ENCODE measurements around the gene POLR1H. TPM values are rescaled to one million over a fixed set of nuclear protein-coding genes. Genes with fewer than 3 reads are reported as not detected.

The POLR1H gene
- polyA plus RNA-seq, 3 donors = 36.2 to 62.4 (median 45.0) TPM

DNA sequence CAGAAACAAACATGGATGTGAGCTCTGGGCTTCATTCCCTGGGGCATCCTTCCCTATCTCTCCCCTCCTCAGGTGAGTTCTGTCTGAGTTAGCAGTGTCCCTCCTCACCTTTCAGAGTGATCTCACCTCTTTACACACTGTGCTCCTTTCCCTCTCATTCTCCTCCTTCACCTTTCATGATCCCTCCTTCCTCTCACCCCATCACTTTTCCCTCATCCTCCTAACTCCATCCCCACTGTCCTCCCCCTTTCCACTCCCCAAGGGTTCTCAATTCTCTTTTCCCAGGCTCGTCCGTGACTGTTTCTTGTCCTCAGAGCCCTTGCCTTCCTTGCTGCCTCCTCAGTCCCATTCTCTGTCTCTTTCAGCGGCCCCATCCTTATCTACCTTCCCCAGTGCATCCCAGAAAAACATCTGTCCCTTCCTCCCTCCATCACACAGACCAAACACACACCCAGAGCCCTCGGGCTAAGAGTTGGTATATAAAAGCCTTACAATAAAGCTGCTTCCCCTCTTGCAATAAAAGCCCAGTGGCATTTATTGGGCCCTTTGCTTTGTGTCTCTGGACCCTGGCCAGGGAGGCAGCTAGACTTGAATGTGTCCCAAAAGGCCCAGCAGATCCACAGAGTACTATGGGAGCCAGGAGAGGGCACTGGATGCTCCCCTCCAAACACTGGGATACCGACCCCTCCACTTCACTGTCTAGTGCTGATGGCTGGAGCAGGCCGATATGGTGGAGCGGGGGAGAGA lies 12.6 kb downstream of the POLR1H start:
- peaks cover 75 to 92% (median 84%) of the 10 kb centered on the region in 3 donors for H3K27me3 Mint-ChIP-seq (ENCODE audit: low read depth in 3 of 3)
- peak overlapping the region in 1 of 2 donors; percentile 81 for H3K4me3 Mint-ChIP-seq
- peaks cover 4 to 33% (median 17%) of the 10 kb centered on the region in 7 donors for H3K9me3 Mint-ChIP-seq
- peaks cover 70 to 86% of the 10 kb centered on the region in 2 donors for H3K27me3 ChIP-seq (ENCODE audit: control insufficient read depth in 2 of 2, insufficient read depth in 2 of 2, low read length in 2 of 2)
- peaks cover 38 to 55% of the 10 kb centered on the region in 2 donors for H3K36me3 Mint-ChIP-seq
- H3K9ac ChIP-seq (ENCODE audit: insufficient read depth, low read length, poor library complexity, severe bottlenecking) = no peak overlapping the region
- no peak overlapping the region for H3K4me2 ChIP-seq (replicated peaks; ENCODE audit: extremely low read depth, low read length, poor library complexity, severe bottlenecking)
- TF ChIP-seq, protein P1, sequence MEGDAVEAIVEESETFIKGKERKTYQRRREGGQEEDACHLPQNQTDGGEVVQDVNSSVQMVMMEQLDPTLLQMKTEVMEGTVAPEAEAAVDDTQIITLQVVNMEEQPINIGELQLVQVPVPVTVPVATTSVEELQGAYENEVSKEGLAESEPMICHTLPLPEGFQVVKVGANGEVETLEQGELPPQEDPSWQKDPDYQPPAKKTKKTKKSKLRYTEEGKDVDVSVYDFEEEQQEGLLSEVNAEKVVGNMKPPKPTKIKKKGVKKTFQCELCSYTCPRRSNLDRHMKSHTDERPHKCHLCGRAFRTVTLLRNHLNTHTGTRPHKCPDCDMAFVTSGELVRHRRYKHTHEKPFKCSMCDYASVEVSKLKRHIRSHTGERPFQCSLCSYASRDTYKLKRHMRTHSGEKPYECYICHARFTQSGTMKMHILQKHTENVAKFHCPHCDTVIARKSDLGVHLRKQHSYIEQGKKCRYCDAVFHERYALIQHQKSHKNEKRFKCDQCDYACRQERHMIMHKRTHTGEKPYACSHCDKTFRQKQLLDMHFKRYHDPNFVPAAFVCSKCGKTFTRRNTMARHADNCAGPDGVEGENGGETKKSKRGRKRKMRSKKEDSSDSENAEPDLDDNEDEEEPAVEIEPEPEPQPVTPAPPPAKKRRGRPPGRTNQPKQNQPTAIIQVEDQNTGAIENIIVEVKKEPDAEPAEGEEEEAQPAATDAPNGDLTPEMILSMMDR (IDR thresholded peaks at IDR 0.05) = no peak
- H3K27ac Mint-ChIP-seq = no peak overlapping the region
- no peak overlapping the region for H2AFZ ChIP-seq (ENCODE audit: insufficient read depth, low read depth, low read length, poor library complexity, severe bottlenecking)
- no peak overlapping the region for H3K4me3 ChIP-seq (replicated peaks in 1 of 3; ENCODE audit: low read depth in 2 of 3, low read length in 3 of 3)
- intact Hi-C loops (cut with micrococcal nuclease) = no loop called here
- H3K36me3 ChIP-seq (replicated peaks in 1 of 2; ENCODE audit: control insufficient read depth in 1 of 2, insufficient read depth in 2 of 2, low read length in 2 of 2) = peaks cover 14 to 20% of the 10 kb centered on the region in 2 donors
- peaks cover 22% of the 10 kb centered on the region for H3K4me1 Mint-ChIP-seq
- H3K4me1 ChIP-seq (ENCODE audit: control insufficient read depth in 1 of 2, insufficient read depth in 2 of 2, low read length in 2 of 2) = peaks cover 8 to 22% of the 10 kb centered on the region in 2 donors
- no peaks in the 10 kb centered on the region for H4K20me1 ChIP-seq (ENCODE audit: insufficient read depth, low read length)
- WGBS (ENCODE audit: insufficient coverage) = 56% methylated on average over 5 of the region's 7 CpGs
- H3K27ac ChIP-seq (ENCODE audit: low read depth in 1 of 2, low read length in 2 of 2) = no peak overlapping the region
- no peak for DNase-seq
- H3K9me3 ChIP-seq (replicated peaks in 1 of 2; ENCODE audit: control insufficient read depth in 1 of 2, insufficient read depth in 1 of 2, low read length in 2 of 2) = peaks cover 0 to 32% of the 10 kb centered on the region in 2 donors
- H3K79me2 ChIP-seq (ENCODE audit: insufficient read depth, low read length) = peaks cover 3% of the 10 kb centered on the region

- DNase-seq = no peak
- Histone ChIP-seq H3K27ac (ENCODE audit: low read depth in 1 of 2, low read length in 2 of 2) (no peak overlapping the region), H3K4me2 (replicated peaks; ENCODE audit: extremely low read depth, low read length, poor library complexity, severe bottlenecking) (no peak overlapping the region), H3K4me1 (ENCODE audit: control insufficient read depth in 1 of 2, insufficient read depth in 2 of 2, low read length in 2 of 2) (peaks cover 8 to 22% of the 10 kb centered on the region in 2 donors), H3K9me3 (replicated peaks in 1 of 2; ENCODE audit: control insufficient read depth in 1 of 2, insufficient read depth in 1 of 2, low read length in 2 of 2) (peaks cover 0 to 32% of the 10 kb centered on the region in 2 donors), H3K36me3 (replicated peaks in 1 of 2; ENCODE audit: control insufficient read depth in 1 of 2, insufficient read depth in 2 of 2, low read length in 2 of 2) (peaks cover 6 to 11% of the 10 kb centered on the region in 2 donors), H2AFZ (ENCODE audit: insufficient read depth, low read depth, low read length, poor library complexity, severe bottlenecking) (no peak overlapping the region), H3K9ac (ENCODE audit: insufficient read depth, low read length, poor library complexity, severe bottlenecking) (no peak overlapping the region), H3K27me3 (ENCODE audit: control insufficient read depth in 2 of 2, insufficient read depth in 2 of 2, low read length in 2 of 2) (peaks cover 76 to 95% of the 10 kb centered on the region in 2 donors), H3K4me3 (replicated peaks in 1 of 3; ENCODE audit: low read depth in 2 of 3, low read length in 3 of 3) (no peak overlapping the region), H4K20me1 (ENCODE audit: insufficient read depth, low read length) (no peaks in the 10 kb centered on the region), H3K79me2 (ENCODE audit: insufficient read depth, low read length) (no peaks in the 10 kb centered on the region)
- Mint-ChIP-seq H3K36me3 (peaks cover 29 to 46% of the 10 kb centered on the region in 2 donors), H3K27me3 (ENCODE audit: low read depth in 3 of 3) (peaks cover 79 to 98% (median 92%) of the 10 kb centered on the region in 3 donors), H3K4me3 (peak overlapping the region in 1 of 2 donors; percentile 83), H3K9me3 (peaks cover 4 to 33% (median 17%) of the 10 kb centered on the region in 7 donors), H3K27ac (no peak overlapping the region), H3K4me1 (peaks cover 20% of the 10 kb centered on the region)
- intact Hi-C loops (cut with micrococcal nuclease) = no loop called here
- 15% methylated on average over 34 of the region's 37 CpGs for WGBS (ENCODE audit: insufficient coverage)
- TF ChIP-seq, protein P1 (IDR thresholded peaks at IDR 0.05) = no peak
Observed at GRCh38 chr6:30074331-30075093, 13.4 kb downstream of the POLR1H start.
